Stimulated activated CD4-positive, alpha-beta T cell treated with anti-CD3 and anti-CD28 coated beads, TNF-alpha, amount 100 ng/mL, for 4 hours (primary cell): Measurements from ENCODE around the gene KMT5C.

ENCODE experiments used
- DNase-seq, 3 experiments: peaks; one replicate each; pipeline ENCODE4 v3.0.0-alpha.2; 2020; ENCODE audit warnings: low read depth in 3 of 3

The KMT5C gene

DNA sequence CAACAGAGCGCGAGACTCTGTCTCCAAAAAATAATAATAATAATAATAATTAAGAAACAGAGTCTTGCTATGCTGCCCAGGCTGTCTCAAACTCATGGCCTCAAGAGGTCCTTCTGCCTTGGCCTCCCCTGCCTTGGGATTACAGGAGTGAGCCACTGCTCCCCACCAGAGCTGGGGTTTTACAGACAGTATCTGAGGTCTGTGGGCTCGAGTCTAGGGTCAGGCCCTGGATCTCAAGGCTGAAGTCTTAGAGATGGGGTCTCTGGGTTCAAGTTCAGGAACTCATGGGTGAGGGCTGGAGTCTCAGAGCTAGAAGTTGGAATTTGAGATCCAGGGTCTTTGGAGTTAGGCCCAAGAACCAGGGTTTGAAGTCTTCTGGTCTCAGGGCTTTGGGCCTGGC, 27.1 kb downstream of the KMT5C start:
- no peak for DNase-seq

- DNase-seq, result no peak
Measured at GRCh38 chr19:55368106-55368505, 28.4 kb downstream of the KMT5C start.

- DNase-seq, result no peak
Measured at GRCh38 chr19:55368701-55369563, 29.3 kb downstream of the KMT5C start.

DNA sequence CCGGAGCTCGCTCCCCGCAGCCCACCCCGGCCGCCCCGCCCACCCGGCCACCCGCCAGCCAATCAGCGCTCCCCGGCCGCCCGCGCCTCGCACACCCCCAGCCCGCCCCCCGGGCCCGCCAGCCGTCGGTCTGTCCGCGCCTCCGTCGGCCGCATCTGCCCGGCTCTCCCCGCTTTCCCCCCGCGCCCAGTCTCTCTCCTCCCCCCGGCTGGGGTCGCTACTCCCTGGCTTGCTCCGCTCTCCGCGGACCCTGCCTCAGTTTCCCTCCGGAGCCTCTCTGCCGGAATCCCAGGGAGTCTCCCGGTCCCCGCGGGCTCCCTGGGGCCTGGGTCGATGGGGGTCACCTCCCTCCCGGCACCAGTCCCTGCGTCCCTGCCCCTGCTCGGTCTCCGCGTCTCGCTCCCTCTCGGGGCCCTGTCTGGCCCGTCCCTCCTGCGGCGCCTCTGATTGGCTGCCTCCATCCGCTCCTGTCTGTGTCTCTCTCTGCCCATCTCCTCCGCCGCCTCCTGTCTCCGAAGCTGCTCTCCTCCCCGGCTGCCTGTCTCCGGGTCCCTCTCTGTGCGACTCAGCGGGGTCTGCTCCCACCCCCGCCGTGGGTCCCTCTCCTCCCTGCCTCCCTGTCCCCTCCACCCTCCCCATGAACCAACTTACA, 30.1 kb downstream of the KMT5C start:
- no peak for DNase-seq

DNA sequence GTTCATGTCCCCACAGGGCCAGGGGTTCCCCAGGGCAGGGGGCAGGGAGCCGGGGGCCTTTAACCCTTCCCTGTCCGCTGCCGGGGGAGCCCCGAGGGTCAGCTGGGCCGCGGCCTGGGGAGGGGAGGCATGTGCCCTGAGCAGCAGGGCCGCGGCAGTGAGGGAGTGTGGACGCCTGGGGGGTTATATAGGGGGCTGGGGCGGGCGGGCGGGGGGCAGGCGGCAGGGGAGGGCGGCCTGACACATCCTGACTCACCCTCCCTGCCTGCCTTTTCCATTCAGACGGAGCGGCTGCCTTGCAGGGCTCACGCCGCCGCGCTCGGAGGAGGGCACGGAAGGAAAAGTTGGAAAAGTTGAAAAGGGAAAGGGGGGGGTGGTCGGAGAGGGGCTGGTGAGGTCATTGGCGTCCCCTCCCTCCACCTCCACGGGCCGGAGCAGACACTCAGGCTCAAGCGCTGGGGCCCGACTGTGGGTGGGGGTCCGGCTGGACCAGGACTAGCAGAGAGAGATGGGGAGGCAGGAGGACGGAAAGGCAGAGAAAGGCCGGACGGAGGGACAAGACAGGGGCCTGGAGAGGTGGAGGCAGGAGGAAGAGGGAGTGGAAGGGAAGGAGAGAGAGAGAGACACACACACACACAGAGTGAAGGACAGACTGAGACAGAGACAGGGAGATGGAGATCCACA, 30.8 kb downstream of the KMT5C start, which contains the start of gene IL11:
TSS of gene IL11 (minus strand) at position 159 of the 684 bp plus-strand sequence. CDS start at position 6, 153 bp downstream.
- no peak for DNase-seq

- DNase-seq, result no peak
Measured at GRCh38 chr19:55372316-55373081, 32.8 kb downstream of the KMT5C start.

- DNase-seq, result no peak
Measured at GRCh38 chr19:55373306-55373992, 33.8 kb downstream of the KMT5C start.

DNA sequence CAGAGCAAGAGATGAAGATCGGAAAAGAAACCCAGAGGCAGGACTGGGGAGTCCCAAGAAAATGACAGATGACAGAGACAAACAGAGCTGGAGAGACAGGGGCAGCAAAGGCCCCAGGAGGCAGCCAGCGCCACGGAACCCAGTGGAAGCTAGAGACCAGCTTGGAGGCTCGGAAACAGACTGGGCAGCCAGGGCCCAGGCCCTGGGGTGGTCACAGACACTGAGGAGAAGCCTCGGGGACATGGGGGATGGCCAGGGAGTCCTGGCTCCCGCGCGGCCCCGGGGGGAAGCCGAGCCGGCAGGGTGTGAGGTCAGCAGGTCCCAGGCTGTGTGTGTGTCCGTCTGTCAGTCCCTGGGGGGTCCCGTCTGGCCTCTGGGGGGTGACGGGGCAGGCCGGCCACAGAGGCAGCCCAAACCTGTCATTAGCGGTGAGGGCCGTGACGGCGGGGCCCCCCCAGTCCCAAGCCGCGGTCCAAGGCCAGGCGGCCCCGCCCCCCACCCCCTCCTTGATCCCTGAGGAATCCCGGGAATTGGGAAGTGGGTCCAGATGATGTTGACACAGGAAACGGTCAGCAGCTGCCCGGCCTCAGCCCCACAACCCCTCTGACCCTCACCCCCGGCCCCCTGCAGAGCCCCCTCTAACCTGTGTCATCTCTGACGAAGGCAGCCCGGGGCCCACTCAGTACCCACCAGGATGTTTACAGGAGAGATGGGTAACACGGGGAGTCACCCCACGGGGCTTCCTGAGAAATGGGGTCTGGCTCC, 34.5 kb downstream of the KMT5C start:
- no peak for DNase-seq

- no peak for DNase-seq
Measured at GRCh38 chr19:55376241-55376933, 36.7 kb downstream of the KMT5C start, which contains the start of gene TMEM190. TMEM190 (plus strand) TSS chr19:55376826; CDS start chr19:55376854, 28 bp downstream.

DNA sequence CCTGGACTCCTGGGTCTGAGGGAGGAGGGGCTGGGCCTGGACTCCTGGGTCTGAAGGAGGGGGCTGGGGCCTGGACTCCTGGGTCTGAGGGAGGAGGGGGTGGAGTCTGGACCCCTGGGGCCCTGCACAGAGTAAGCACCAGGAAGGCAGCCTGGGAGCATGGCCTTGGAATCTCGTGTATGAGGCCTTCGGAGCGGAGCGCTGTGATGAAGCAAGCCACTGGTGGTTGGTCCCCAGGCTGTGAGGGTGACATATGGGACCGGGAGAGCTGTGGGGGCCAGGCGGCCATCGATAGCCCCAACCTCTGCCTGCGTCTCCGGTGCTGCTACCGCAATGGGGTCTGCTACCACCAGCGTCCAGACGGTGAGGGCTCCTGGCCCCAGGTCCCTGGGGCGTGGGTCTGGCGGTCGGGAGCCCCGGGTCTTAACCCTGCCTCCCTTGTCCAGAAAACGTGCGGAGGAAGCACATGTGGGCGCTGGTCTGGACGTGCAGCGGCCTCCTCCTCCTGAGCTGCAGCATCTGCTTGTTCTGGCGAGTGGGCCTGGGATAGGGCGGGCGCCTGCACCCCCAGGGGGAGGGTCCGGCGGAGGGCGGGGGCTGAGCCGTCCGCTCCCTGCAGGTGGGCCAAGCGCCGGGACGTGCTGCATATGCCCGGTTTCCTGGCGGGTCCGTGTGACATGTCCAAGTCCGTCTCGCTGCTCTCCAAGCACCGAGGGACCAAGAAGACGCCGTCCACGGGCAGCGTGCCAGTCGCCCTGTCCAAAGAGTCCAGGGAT, 37.9 kb downstream of the KMT5C start:
- no peak for DNase-seq

DNA sequence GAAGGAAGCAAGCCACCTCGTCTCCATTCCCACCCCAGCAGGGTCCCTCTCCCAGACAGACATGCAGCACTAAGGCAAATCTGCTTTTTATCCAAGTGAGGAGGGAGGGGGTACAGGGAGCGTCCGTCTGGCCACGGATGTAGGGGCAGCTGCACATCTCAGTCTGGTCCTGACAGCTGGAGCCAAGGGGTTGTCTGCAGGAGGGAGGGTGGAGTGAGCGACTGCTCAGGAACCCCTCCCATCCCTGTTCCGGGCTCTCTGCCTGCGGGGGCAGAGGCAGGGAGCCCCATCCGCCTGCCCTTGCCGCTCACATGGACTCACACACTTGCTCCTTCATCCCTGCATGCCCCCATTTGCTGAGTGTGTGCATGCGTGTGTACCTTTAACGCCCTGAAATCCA, 39.5 kb downstream of the KMT5C start:
- DNase-seq, result no peak

DNA sequence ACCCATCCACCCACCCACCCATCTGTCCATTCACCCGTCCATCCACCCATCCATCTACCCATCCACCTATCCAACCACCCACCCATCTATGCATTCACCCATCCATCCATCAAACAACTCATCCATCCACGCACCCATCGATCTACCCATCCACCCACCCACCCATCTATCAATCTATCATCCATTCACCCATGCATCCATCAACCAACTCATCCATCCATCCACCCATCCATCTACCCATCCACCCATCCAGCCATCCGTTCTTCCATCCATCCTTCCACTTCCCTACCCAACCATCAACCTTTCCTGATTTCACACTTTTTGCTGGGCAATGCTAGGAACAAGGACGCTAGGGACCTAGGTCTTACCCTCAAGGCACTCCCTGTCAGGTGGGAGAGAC, 42.3 kb downstream of the KMT5C start:
- DNase-seq, result no peak

DNA sequence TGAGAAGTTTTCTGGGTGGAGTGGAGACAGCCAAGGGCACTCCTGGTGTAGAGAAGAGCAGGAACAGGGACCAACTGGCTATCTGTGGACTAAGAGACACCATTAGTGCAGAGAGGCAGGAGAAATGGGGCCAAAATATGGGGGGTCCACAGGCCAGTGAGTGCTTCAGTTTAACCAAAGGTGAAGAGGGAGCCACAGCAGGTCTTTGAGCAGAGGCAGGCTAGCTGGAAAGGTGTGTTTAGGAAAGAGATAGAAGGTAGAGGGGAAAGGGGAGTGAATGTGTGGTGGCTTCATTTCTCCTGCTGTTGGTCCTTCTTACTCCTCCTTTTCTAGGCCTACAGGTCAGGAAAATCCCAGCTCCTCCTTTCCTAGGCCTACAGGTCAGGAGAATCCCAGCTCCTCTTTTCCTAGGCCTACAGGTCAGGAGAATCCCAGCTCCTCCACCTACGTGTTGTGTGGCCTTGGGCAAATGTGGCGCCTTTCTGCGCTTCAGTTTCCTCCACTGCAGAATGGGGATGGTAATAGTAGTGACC, 42.9 kb downstream of the KMT5C start:
- DNase-seq, result no peak

DNA sequence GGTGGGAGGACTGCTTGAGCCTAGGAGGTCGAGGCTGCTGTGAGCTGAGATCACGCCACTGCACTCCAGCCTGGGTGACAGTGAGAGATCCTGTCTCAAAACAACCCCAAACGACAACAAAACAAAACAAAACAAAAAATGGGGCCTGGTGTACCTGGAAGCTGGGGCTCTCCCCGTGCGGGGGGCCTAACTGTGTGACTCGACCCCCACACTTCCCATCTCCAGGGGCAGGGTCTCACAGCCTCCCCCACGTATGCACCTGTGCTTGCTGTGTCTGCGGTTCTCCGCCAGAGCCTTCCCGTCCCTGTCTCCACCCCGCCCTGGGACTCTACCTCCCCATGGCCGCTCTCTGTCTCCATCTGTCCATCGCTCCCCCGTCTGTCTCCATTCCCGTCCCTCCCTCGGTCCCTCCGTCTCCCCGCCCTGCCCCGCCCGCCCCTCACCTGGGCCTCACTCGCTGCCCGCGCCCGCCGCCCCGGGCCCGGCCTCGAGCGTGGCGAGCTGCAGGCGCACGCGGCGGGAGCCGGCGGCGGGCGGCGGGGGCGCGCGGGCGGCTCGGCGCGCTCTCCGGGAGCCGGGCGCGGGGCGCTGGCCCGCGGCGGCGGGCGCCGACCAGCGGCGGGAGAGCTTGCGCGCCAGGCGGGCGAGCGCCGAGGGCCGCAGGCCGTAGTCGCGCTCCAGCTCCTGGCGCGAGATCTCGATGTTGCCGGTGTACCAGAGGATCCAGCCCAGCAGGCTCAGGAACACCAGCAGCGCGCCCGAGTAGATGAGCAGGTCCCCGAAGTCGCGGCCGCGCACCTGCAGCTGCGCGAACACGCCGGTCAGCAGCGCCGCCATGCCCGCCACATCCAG, 43.8 kb downstream of the KMT5C start:
- DNase-seq, result peak in 2 of 3 experiments; percentile 24 to 43

DNA sequence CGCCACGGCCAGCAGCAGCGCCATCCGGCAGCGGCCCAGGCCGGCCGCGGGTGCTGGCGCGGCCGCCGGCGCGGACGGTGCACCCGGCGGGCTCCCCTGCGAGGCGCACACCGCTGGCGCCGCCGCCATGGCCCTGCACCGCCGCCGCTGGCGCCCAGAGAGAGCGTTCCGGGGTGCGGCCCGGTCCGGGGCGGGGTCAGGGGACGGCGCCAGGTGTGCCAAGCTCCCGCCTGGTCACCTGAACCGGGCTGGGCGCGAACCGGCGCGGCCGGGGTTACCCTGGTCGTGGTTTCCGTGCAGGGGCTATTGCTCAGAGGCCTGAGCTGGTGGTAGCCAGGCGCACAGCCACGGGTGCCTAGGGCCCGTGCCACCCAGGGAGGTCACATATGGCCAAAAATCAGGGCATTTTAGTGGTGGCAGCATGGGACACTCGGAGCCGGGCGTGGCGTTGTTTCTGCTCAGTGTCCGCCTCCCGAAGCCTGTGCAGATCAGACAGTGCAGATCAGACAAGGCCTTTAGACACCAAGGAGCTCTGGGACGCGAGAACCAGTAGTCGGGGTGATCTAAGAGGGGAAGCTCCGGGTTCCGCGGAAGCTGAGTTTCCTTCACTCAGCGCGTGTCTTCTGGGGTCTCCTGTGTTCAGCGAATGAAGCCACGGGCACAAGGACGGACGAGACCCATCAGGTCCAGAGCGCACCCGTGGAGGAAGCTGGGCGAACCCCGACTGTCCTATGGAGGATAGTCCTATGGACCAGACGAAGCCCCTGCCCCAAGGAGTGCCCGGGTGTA, 44.6 kb downstream of the KMT5C start, which contains the start of gene TMEM238:
TSS of gene TMEM238 (minus strand) at position 162 of the 789 bp plus-strand sequence. CDS start at position 129, 33 bp downstream.
- DNase-seq, result peak in 1 of 3 experiments; percentile 47

GRCh38 chr19:55384920-55385723, 45.4 kb downstream of the KMT5C start:
- peak; percentile 87 to 91 (median 91) for DNase-seq
